Ascending aorta (tissue), 2 donors: ENCODE results near the gene IZUMO1. TPM values are rescaled to one million over a fixed set of nuclear protein-coding genes. Genes with fewer than 3 reads are reported as not detected.
A peak's percentile ranks its signal among the peaks of the same experiment; 100 is the strongest.

Experiments used
- DNase-seq, 2 donors: peaks; one replicate each; pipeline ENCODE4 v3.0.0-alpha.2; 2019; ENCODE audit warnings: low spot score in 2 of 2
- H3K27ac ChIP-seq, 2 donors: fragments of 200-600 bp; sonication (generic); one replicate each; pipeline ENCODE4 v1.5.1; 2016 to 2017; ENCODE audit warnings: mild to moderate bottlenecking in 1 of 2
- H3K27me3 ChIP-seq: fragments of 200-600 bp; sonication (generic); one replicate; pipeline ENCODE4 v1.5.1; 2017
- H3K36me3 ChIP-seq, 2 donors: fragments of 200-600 bp; sonication (generic); one replicate each; pipeline ENCODE4 v1.5.1; 2016
- H3K4me1 ChIP-seq, 2 donors: fragments of 200-600 bp; sonication (generic); one replicate each; pipeline ENCODE4 v1.5.1; 2016 to 2017; ENCODE audit warnings: mild to moderate bottlenecking in 1 of 2
- H3K4me3 ChIP-seq, 2 donors: fragments of 200-600 bp; sonication (generic); one replicate each; pipeline ENCODE4 v1.5.1; 2016 to 2017; ENCODE audit warnings: mild to moderate bottlenecking in 1 of 2
- H3K9me3 ChIP-seq, 2 donors: fragments of 200-600 bp; sonication (generic); one replicate each; pipeline ENCODE4 v1.5.1; 2016
- intact Hi-C: fragments of 100-400 bp; cut with DNase I; formaldehyde crosslinking; loops from one replicate; pipeline ENCODE4 v1.15.1; 2023
- total RNA-seq: library from RNA; depleted of rRNA; stranded (reverse); fragments of >200 nt; gene quantifications from one replicate; pipeline ENCODE4 v1.1.0, GENCODE V29; 2016
- TF ChIP-seq, protein P1 (sequence below), 3 experiments: fragments of 200-600 bp in 2 of 3; fragments of 450-650 bp in 1 of 3; sonication (generic) in 2 of 3; IDR thresholded peaks; one replicate each; pipeline ENCODE4 v1.5.1; 2016 to 2019; ENCODE audit warnings: antibody characterized with exemption in 3 of 3, mild to moderate bottlenecking in 1 of 3, moderate library complexity in 1 of 3

IZUMO1 gene
- total RNA-seq, 1 donor from 2014 or later, result not detected

DNA sequence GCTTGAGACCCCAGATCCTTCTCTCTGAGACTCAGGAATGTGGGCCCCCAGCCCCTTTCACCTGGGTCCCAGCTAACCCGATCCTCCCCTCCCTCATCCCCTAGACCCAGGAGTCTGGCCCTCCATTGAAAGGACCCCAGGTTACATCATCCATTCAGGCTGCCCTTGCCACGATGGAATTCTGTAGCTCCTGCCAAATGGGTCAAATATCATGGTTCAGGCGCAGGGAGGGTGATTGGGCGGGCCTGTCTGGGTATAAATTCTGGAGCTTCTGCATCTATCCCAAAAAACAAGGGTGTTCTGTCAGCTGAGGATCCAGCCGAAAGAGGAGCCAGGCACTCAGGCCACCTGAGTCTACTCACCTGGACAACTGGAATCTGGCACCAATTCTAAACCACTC lies 9.1 kb upstream of the IZUMO1 start:
- H3K9me3 ChIP-seq, result no peaks in the 10 kb centered on the region

DNA sequence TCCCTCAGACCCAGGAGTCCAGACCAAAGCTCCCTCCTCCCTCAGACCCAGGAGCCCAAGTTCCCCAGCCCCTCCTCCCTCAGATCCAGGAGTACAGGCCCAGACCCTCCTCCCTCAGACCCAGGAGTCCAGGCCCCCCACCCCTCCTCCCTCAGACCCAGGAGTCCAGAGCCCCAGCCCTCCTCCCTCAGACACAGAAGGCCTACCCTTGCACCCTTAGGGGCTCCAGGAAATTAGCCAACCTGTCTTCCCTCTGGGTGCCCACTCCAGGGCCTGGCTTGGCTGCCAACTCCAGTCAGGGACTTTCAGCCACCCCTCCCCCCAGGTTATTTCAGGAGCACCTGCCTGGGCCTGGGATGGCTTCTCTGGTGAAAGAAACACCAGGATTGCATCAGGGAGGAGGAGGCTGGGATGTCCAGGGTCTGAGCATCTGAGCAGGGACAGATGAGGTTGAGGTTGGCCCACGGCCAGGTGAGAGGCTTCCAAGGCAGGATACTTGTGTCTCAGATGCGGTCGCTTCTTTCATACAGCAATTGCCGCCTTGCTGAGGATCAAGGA lies 8.5 kb upstream of the IZUMO1 start, which contains the start of gene FGF21:
Gene FGF21 (plus strand): TSS at position 441 of the 558 bp plus-strand sequence. CDS start 713 bp downstream, outside the sequence.
- intact Hi-C loops, result no loop called here
- no peaks in the 10 kb centered on the region for H3K36me3 ChIP-seq

More for the DNA sequence above, 9.1 kb upstream of the IZUMO1 start:
- no peaks in the 10 kb centered on the region for H3K36me3 ChIP-seq
- DNase-seq, result no peak
- H3K27me3 ChIP-seq, result no peaks in the 10 kb centered on the region
- H3K4me1 ChIP-seq, result peaks cover 3 to 9% of the 10 kb centered on the region in 2 donors
- intact Hi-C loops, result no loop called here
- no peak overlapping the region for H3K27ac ChIP-seq
- TF ChIP-seq, protein P1, sequence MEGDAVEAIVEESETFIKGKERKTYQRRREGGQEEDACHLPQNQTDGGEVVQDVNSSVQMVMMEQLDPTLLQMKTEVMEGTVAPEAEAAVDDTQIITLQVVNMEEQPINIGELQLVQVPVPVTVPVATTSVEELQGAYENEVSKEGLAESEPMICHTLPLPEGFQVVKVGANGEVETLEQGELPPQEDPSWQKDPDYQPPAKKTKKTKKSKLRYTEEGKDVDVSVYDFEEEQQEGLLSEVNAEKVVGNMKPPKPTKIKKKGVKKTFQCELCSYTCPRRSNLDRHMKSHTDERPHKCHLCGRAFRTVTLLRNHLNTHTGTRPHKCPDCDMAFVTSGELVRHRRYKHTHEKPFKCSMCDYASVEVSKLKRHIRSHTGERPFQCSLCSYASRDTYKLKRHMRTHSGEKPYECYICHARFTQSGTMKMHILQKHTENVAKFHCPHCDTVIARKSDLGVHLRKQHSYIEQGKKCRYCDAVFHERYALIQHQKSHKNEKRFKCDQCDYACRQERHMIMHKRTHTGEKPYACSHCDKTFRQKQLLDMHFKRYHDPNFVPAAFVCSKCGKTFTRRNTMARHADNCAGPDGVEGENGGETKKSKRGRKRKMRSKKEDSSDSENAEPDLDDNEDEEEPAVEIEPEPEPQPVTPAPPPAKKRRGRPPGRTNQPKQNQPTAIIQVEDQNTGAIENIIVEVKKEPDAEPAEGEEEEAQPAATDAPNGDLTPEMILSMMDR (IDR thresholded peaks at IDR 0.05), result no peak
- H3K4me3 ChIP-seq, result no peak overlapping the region

GRCh38 chr19:48752496-48753365 lies 6.0 kb upstream of the IZUMO1 start, which contains the start of gene FUT1:
Gene FUT1 (minus strand): TSS chr19:48752641. CDS start chr19:48751281, 1,360 bp downstream.
- H3K9me3 ChIP-seq, result no peaks in the 10 kb centered on the region
- H3K4me1 ChIP-seq, result peaks cover 3 to 9% of the 10 kb centered on the region in 2 donors
- H3K36me3 ChIP-seq, result no peaks in the 10 kb centered on the region
- H3K4me3 ChIP-seq, result peak within 1 kb of the TSS; percentile 45 to 60
- DNase-seq, result no peak
- no peaks in the 10 kb centered on the region for H3K27me3 ChIP-seq
- TF ChIP-seq, protein P1 (IDR thresholded peaks at IDR 0.05), result no peak
- intact Hi-C loops, result no loop called here
- H3K27ac ChIP-seq, result no peak within 1 kb of the TSS

More for the DNA sequence above, 8.5 kb upstream of the IZUMO1 start, which contains the start of gene FGF21:
- DNase-seq, result no peak
- TF ChIP-seq, protein P1 (IDR thresholded peaks at IDR 0.05), result no peak
- Histone ChIP-seq H3K27ac (no peak within 1 kb of the TSS), H3K9me3 (no peaks in the 10 kb centered on the region), H3K4me3 (no peak within 1 kb of the TSS), H3K27me3 (no peaks in the 10 kb centered on the region), H3K4me1 (peaks cover 3 to 9% of the 10 kb centered on the region in 2 donors)

GRCh38 chr19:48751845-48752495 lies 5.3 kb upstream of the IZUMO1 start:
- intact Hi-C loops, result no loop called here
- H3K27ac ChIP-seq, result no peak overlapping the region
- peaks cover 3 to 12% of the 10 kb centered on the region in 2 donors for H3K4me1 ChIP-seq
- peak overlapping the region; percentile 45 to 60 for H3K4me3 ChIP-seq
- TF ChIP-seq, protein P1 (IDR thresholded peaks at IDR 0.05), result no peak
- no peaks in the 10 kb centered on the region for H3K36me3 ChIP-seq
- DNase-seq, result no peak
- no peaks in the 10 kb centered on the region for H3K9me3 ChIP-seq
- no peaks in the 10 kb centered on the region for H3K27me3 ChIP-seq

DNA sequence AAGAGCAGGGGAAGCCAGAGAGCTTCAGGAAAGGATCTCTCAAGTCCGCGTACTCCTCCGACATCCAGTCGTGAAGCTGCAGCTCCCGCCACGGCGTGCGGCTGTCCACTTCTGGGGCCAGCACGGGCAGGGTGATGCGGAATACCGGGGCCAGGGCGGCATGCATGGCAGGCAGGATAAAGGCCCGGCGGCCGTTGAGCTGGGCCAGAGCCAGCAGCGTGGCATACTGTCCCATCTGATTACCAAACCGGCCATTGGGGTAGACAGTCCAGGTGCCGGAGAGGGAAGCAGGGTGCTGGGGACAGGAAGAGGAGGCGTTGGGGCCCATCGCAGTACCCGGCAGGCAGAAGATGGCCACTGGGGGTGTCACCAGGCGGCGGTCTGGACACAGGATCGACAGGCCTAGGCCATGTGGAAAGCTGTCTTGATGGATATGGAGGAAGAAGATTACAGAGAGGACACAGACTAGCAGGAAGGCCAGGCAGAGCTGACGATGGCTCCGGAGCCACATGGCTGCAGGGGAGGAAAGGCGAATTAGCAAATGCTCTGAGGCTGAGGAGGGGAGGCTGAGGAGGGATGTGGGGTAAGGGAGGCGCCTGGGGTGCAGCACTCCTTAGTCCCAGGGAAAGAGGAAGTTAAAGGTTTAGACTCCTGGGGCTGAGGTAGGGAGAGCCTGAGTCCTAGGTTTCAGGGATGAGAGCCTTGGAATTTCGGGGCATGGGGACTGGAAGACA lies 4.2 kb upstream of the IZUMO1 start:
- DNase-seq, result no peak
- no peak overlapping the region for H3K27ac ChIP-seq
- peaks cover 3 to 12% of the 10 kb centered on the region in 2 donors for H3K4me1 ChIP-seq
- TF ChIP-seq, protein P1 (IDR thresholded peaks at IDR 0.05), result no peak
- intact Hi-C loops, result no loop called here
- no peaks in the 10 kb centered on the region for H3K36me3 ChIP-seq
- H3K4me3 ChIP-seq, result no peak overlapping the region
- no peaks in the 10 kb centered on the region for H3K27me3 ChIP-seq
- no peaks in the 10 kb centered on the region for H3K9me3 ChIP-seq
